Ovary (tissue), 9 donors: ENCODE measurements around the gene SIPA1L2. TPM values are rescaled to one million over a fixed set of nuclear protein-coding genes. Genes with fewer than 3 reads are reported as not detected.

ENCODE experiments used
- DNase-seq, 5 donors: peaks; one replicate each; pipeline ENCODE4 v3.0.0-alpha.2; 2019 to 2020
- H3K27ac ChIP-seq, 2 donors: fragments of 200-600 bp; one replicate each; pipeline versions ENCODE4 v1.5.1 to v1.8.0; 2019 to 2022
- H3K27me3 ChIP-seq: fragments of 200-600 bp; one replicate; pipeline ENCODE4 v1.8.0; 2022
- H3K36me3 ChIP-seq: fragments of 200-600 bp; sonication (generic); one replicate; pipeline ENCODE4 v1.5.1; 2019
- H3K4me1 ChIP-seq: one replicate; pipeline ENCODE4 v1.8.1; 2013; ENCODE audit warnings: mild to moderate bottlenecking, moderate library complexity; ENCODE audit not compliant: insufficient read depth
- H3K4me3 ChIP-seq: fragments of 200-600 bp; sonication (generic); one replicate; pipeline ENCODE4 v1.5.1; 2017
- H3K9me3 ChIP-seq, 2 donors: fragments of 200-600 bp in 1 of 2; sonication (generic) in 1 of 2; one replicate each; pipeline versions ENCODE4 v1.5.1 to v1.8.1; 2013 to 2019; ENCODE audit warnings: mild to moderate bottlenecking in 1 of 2, moderate library complexity in 1 of 2
- EP300 ChIP-seq: sonication (generic); formaldehyde crosslinking; IDR thresholded peaks from one replicate; pipeline ENCODE4 v1.6.1; 2017; ENCODE audit warnings: antibody characterized with exemption
- POLR2A ChIP-seq: fragments of 450-650 bp; IDR thresholded peaks from one replicate; pipeline ENCODE4 v1.6.1; 2017; ENCODE audit warnings: antibody characterized with exemption, mild to moderate bottlenecking, moderate library complexity
- WGBS, 3 donors: extraction: QIAGEN DNeasy Blood & Tissue Kit in 1 of 3; methylation state at CpG; one replicate each; pipeline versions ENCODE4 v1.1.5 to v1.1.7; 2013 to 2017; 5-methylcytosine and 5-hydroxymethylcytosine counted together
- intact Hi-C, 4 donors: fragments of 100-400 bp; cut with DNase I; formaldehyde crosslinking; loops; one replicate each; pipeline versions ENCODE4 v1.11.0 to v1.15.1; 2022 to 2023
- polyA plus RNA-seq, 2 donors: library from polyadenylated mRNA; stranded (reverse); fragments of 200-250 nt in 1 of 2; fragments of 350-450 nt in 1 of 2; fragmentation: Illumina TruSeq in 1 of 2; extraction: RNeasy Lipid Tissue Mini Kit (QIAGEN cat#74804) in 1 of 2; gene quantifications; one replicate each; pipeline ENCODE4 v1.2.3, GENCODE V29; 2013 to 2014
- total RNA-seq, 7 donors: library from RNA; depleted of rRNA in 2 of 7; stranded (reverse); fragments of >200 nt in 2 of 7; fragmentation: NEBNext Ultra II Directional in 3 of 7; extraction: Animal tissue kit (Norgen Biotek cat#: 25700) in 3 of 7; gene quantifications; one replicate each; pipeline versions ENCODE4 v1.1.0 to v1.2.4, GENCODE V29; 2016 to 2023
- TF ChIP-seq, protein P1 (sequence below), 3 donors: fragments of 450-650 bp in 2 of 3; fragments of 200-600 bp in 1 of 3; IDR thresholded peaks; one replicate each; pipeline versions ENCODE4 v1.5.1 to v1.8.0; 2016 to 2022; ENCODE audit warnings: antibody characterized with exemption in 3 of 3, mild to moderate bottlenecking in 1 of 3
- donor health status: DM: no; HTN: no; CAD: no; lungs with moderate emphysema.
- donor health status: DM: no; HTN: no; CAD: no.
- donor health status: Bipolar disorder and iron deficiency.
- donor health status: DM: yes; HTN: yes; CAD: no.
- donor health status: DM: no; HTN: no; CAD: no.
- donor health status: DM: yes; HTN: yes; CAD: no.

SIPA1L2 gene
- total and polyA plus RNA-seq, 9 donors, result 12.3 to 52.9 (median 20.1) TPM

DNA sequence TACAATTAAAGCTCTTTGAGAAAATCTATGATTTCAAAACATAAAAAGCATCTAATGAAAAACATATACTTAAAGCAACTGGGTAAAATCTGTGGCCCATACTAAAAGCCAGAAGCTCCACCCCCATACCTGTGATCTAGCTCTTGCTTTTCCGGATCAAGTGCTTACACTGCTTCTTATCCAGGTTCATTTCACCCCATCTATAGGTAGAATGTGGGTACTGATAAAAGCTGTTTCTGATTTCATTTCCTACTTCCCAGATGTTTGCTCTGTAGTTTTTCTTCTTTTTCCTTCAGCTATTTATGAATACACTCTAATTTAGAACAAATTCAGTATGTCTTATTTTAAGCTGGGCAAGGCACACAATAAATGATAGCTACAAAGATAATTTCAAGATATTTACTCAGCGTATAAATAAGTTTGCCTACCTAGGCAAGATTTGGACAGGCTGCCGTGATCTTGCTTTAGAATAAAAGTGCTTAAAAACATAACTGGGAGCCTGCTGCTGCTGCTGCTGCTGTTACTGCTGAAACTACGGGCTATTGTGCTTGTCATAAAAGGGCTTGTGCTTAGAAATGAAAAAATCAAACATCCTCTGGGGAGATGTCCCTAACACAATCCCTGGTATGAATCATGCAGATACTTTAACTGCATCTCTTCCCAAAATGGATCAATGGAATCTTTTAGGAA, 2.1 kb downstream of the SIPA1L2 start:
- intact Hi-C loops, result loop anchor here in 1 of 4 donors (5.0 kb wide), 1 partner anchor 760 kb away; no protein-coding TSS in a partner anchor
- WGBS, 3 donors, result 16 to 33% (median 18%) methylated on average over 4 of the region's 4 CpGs
- Histone ChIP-seq H3K9me3 (no peaks in the 10 kb centered on the region), H3K4me3 (no peak overlapping the region), H3K4me1 (no peaks in the 10 kb centered on the region), H3K36me3 (no peaks in the 10 kb centered on the region), H3K27me3 (no peaks in the 10 kb centered on the region), H3K27ac (no peak overlapping the region)
- TF ChIP-seq EP300 (no peak), POLR2A (no peak)
- TF ChIP-seq, protein P1, sequence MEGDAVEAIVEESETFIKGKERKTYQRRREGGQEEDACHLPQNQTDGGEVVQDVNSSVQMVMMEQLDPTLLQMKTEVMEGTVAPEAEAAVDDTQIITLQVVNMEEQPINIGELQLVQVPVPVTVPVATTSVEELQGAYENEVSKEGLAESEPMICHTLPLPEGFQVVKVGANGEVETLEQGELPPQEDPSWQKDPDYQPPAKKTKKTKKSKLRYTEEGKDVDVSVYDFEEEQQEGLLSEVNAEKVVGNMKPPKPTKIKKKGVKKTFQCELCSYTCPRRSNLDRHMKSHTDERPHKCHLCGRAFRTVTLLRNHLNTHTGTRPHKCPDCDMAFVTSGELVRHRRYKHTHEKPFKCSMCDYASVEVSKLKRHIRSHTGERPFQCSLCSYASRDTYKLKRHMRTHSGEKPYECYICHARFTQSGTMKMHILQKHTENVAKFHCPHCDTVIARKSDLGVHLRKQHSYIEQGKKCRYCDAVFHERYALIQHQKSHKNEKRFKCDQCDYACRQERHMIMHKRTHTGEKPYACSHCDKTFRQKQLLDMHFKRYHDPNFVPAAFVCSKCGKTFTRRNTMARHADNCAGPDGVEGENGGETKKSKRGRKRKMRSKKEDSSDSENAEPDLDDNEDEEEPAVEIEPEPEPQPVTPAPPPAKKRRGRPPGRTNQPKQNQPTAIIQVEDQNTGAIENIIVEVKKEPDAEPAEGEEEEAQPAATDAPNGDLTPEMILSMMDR (IDR thresholded peaks at IDR 0.05), result no peak
- no peak for DNase-seq

DNA sequence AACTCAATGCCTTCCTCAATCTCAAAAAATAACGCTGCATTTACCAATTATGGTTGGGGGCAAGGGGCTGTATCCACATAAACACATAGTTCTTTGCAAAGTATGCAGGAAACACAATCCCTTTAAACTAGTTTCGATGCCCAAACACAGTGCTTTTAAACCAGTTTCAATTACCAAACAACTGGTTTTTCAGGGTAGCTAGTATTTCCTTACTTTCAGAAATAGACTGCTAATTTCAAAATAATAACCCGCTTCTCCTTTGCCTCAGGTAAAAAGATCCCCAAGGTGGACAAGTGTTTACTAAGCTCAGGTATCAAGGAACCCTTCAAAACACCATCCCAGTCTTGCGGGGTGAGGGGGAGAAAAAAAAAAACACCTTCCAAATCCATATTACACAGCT, 2.8 kb downstream of the SIPA1L2 start:
- WGBS, 3 donors, result 75 to 85% (median 78%) methylated on average over 4 of the region's 4 CpGs
- H3K36me3 ChIP-seq, result no peaks in the 10 kb centered on the region
- DNase-seq, result no peak
- no peak overlapping the region for H3K27ac ChIP-seq
- no peaks in the 10 kb centered on the region for H3K27me3 ChIP-seq
- H3K4me3 ChIP-seq, result no peak overlapping the region
- peaks cover 2% of the 10 kb centered on the region for H3K4me1 ChIP-seq
- intact Hi-C loops, result loop anchor here in 1 of 4 donors (5.0 kb wide), 1 partner anchor 760 kb away; no protein-coding TSS in a partner anchor
- no peak for TF ChIP-seq POLR2A
- TF ChIP-seq, protein P1 (IDR thresholded peaks at IDR 0.05), result no peak
- TF ChIP-seq EP300, result no peak
- no peaks in the 10 kb centered on the region for H3K9me3 ChIP-seq

DNA sequence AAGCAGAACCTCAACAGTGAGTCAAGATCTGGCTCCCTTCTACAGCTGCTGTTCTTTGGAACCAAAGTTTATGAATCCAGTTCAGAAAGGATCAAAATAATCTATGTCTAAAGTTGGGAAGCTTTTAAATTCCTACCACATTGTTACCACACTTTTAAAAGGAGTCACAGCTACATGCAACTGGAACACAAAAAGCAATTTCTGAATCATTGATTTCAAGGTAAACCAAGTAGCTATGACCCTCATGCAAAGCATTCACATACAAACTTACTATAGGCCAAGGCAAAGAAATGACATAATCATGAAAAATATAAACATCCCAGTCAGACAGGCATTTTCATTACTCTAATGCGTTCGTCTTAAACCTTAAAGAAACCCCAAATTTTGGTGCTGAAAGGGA, 3.5 kb downstream of the SIPA1L2 start:
- H3K4me3 ChIP-seq, result no peak overlapping the region
- DNase-seq, result no peak
- H3K27ac ChIP-seq, result no peak overlapping the region
- TF ChIP-seq, protein P1 (IDR thresholded peaks at IDR 0.05), result no peak
- TF ChIP-seq POLR2A, result no peak
- no peak for TF ChIP-seq EP300
- intact Hi-C loops, result loop anchor here in 1 of 4 donors (5.0 kb wide), 1 partner anchor 759 kb away; no protein-coding TSS in a partner anchor
- H3K27me3 ChIP-seq, result no peaks in the 10 kb centered on the region
- H3K9me3 ChIP-seq, result no peaks in the 10 kb centered on the region
- WGBS, 3 donors, result 67 to 93% (median 72%) methylated on average over 2 of the region's 2 CpGs
- H3K36me3 ChIP-seq, result no peaks in the 10 kb centered on the region
- H3K4me1 ChIP-seq, result peaks cover 2% of the 10 kb centered on the region

DNA sequence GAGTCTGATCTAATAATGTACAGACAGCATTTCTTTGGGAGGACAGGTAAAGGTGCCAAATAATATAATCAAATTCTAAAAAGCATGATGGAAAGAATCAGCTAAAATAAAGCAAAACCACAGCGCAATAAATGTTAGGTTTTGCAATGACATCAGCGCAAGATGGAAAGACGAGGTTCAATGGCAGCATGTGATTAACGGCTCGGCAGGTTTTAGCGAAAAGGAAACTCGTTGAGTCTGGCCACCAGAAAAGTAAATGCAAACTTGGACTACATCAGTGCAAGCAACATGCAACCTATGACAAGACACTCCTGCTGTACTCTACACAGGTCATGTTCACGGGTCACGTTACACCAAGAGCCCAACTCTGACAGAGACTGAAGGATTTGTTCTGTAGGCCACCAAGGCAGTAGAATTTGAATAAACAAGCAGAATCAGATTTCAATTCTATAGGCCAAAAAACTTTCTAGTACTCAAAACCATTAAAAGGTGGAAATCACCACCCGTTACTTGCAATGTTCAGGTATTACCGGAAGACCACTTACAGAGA, 4.5 kb downstream of the SIPA1L2 start:
- no peaks in the 10 kb centered on the region for H3K36me3 ChIP-seq
- DNase-seq, result no peak
- no peaks in the 10 kb centered on the region for H3K27me3 ChIP-seq
- no peak overlapping the region for H3K27ac ChIP-seq
- 94 to 97% (median 97%) methylated on average over 11 of the region's 11 CpGs for WGBS, 3 donors
- H3K4me1 ChIP-seq, result peaks cover 3% of the 10 kb centered on the region
- H3K4me3 ChIP-seq, result no peak overlapping the region
- H3K9me3 ChIP-seq, result no peaks in the 10 kb centered on the region
- TF ChIP-seq, protein P1 (IDR thresholded peaks at IDR 0.05), result no peak
- no peak for TF ChIP-seq POLR2A
- no peak for TF ChIP-seq EP300
- intact Hi-C loops, result loop anchor here in 1 of 4 donors (5.0 kb wide), 1 partner anchor 758 kb away; no protein-coding TSS in a partner anchor
